K562 (cell line): Measurements from ENCODE around the gene HYCC2. TPM values are rescaled to one million over a fixed set of nuclear protein-coding genes. Genes with fewer than 3 reads are reported as not detected.

Source experiments
- ATAC-seq: fragments of 200-7000 bp; cut with Tn5 transposase; 3 replicates; pipeline ENCODE4 v1.9.1; 2020; ENCODE audit warnings: moderate library complexity
- BruUV-seq: library from RNA; stranded (reverse); fragments of 400-500 nt; replicated peaks from 2 replicates; lab custom pipeline; 2021; lab: Mats Ljungman, UMichigan
- CTCF ChIA-PET: fragments of 300-600 bp; formaldehyde crosslinking; extraction: SDS; loops from one replicate; lab custom pipeline; 2021; ENCODE audit warnings: low intra/inter-chr PET ratio; lab: Yijun Ruan, JAX
- POLR2A ChIA-PET: fragments of 300-600, 350-650 bp; sonication (Branson Sonifier 250); formaldehyde crosslinking; extraction: SDS; loops from one replicate; lab custom pipeline; 2021; ENCODE audit warnings: antibody characterized with exemption, inconsistent platforms; lab: Yijun Ruan, JAX
- DNase-seq, 4 experiments: peaks; one replicate each; pipeline versions ENCODE4 v3.0.0 to v3.0.0-alpha.2; 2011 to 2018; ENCODE audit warnings: low spot score in 3 of 4, mixed read lengths in 3 of 4; ENCODE audit errors: extremely low read depth in 1 of 4
- FAIRE-seq: peaks from 2 replicates; lab custom pipeline; 2011; peaks lifted over from hg19 to GRCh38; lab: Jason Lieb, UNC
- H2AFZ ChIP-seq: 2 replicates; pipeline ENCODE4 v1.6.0; 2011; ENCODE audit warnings: low read depth, low read length, control low read depth, inconsistent platforms
- H3K27ac ChIP-seq: fragments of 200-600 bp; 3 replicates; pipeline ENCODE4 v1.8.0; 2011; ENCODE audit warnings: low read depth, mild to moderate bottlenecking, control low read depth, inconsistent platforms, low read length, moderate library complexity, mixed read lengths; ENCODE audit errors: extremely low read depth
- H3K27me3 ChIP-seq, 2 experiments: fragments of 300-600 bp in 1 of 2; 2 replicates in 1 of 2; 3 replicates in 1 of 2; pipeline versions ENCODE4 v1.6.0 to v1.8.0; 2011; ENCODE audit warnings: inconsistent platforms in 2 of 2, low read length in 2 of 2, mild to moderate bottlenecking in 1 of 2, mixed read lengths in 1 of 2, moderate library complexity in 1 of 2; ENCODE audit not compliant: control insufficient read depth in 2 of 2, insufficient read depth in 2 of 2
- H3K36me3 ChIP-seq: fragments of 300-600 bp; 3 replicates; pipeline ENCODE4 v1.8.0; 2011; ENCODE audit warnings: mild to moderate bottlenecking, low read length, inconsistent platforms; ENCODE audit not compliant: control insufficient read depth, insufficient read depth
- H3K4me1 ChIP-seq, 2 experiments: fragments of 200-600 bp in 1 of 2; replicated peaks in 1 of 2; 2 replicates in 1 of 2; 3 replicates in 1 of 2; pipeline versions ENCODE4 v1.5.1 to v1.8.0; 2011; ENCODE audit warnings: inconsistent platforms in 2 of 2, low read length in 2 of 2, mild to moderate bottlenecking in 1 of 2, mixed read lengths in 1 of 2, moderate library complexity in 1 of 2; ENCODE audit not compliant: control insufficient read depth in 2 of 2, insufficient read depth in 2 of 2
- H3K4me2 ChIP-seq: 2 replicates; pipeline ENCODE4 v1.6.1; 2011; ENCODE audit warnings: low read length, control low read depth, inconsistent platforms, mixed read lengths; ENCODE audit not compliant: insufficient read depth
- H3K4me3 ChIP-seq: fragments of 200-600 bp; sonication (generic), shearing (Covaris generic); 2 replicates; pipeline ENCODE4 v1.5.1; 2016; ENCODE audit warnings: control low read depth, inconsistent platforms
- H3K79me2 ChIP-seq: fragments of 200-600 bp; 3 replicates; pipeline ENCODE4 v1.8.0; 2011; ENCODE audit warnings: low read length, inconsistent platforms; ENCODE audit not compliant: control insufficient read depth, insufficient read depth
- H3K9ac ChIP-seq, 2 experiments: 2 replicates each; pipeline versions ENCODE4 v1.6.0 to v1.6.1; 2011; ENCODE audit warnings: low read depth in 2 of 2, low read length in 2 of 2, control low read depth in 1 of 2, inconsistent platforms in 1 of 2, mild to moderate bottlenecking in 1 of 2, mixed read lengths in 1 of 2; ENCODE audit not compliant: insufficient read depth in 1 of 2
- H3K9me1 ChIP-seq: one replicate; pipeline ENCODE4 v1.6.0; 2011; ENCODE audit warnings: inconsistent platforms, mild to moderate bottlenecking, low read length, moderate library complexity; ENCODE audit not compliant: control insufficient read depth, insufficient read depth
- H3K9me3 ChIP-seq: replicated peaks from 2 replicates; pipeline ENCODE4 v1.5.1; 2011; ENCODE audit warnings: low read depth, low read length, inconsistent platforms; ENCODE audit not compliant: control insufficient read depth, insufficient read depth
- H4K20me1 ChIP-seq: replicated peaks from 2 replicates; pipeline ENCODE4 v1.6.1; 2011; ENCODE audit warnings: low read length, inconsistent platforms, mixed read lengths; ENCODE audit not compliant: control insufficient read depth, insufficient read depth
- MTF1 ChIP-seq: fragments of 250-450 bp; sonication (Bioruptor Pico); IDR thresholded peaks from 2 replicates; pipeline ENCODE4 v1.9.0; 2021; ENCODE audit warnings: moderate library complexity, mild to moderate bottlenecking, inconsistent platforms, borderline replicate concordance
- MYNN ChIP-seq, 2 experiments: sonication (generic); formaldehyde crosslinking in 1 of 2; IDR thresholded peaks; 2 replicates each; pipeline versions ENCODE4 v1.5.0 to v1.6.1; 2016 to 2020; ENCODE audit warnings: antibody characterized with exemption in 1 of 2, missing genetic modification reagents in 1 of 2
- RB1 ChIP-seq: fragments of 450-650 bp; IDR thresholded peaks from 2 replicates; pipeline ENCODE4 v1.6.1; 2017; ENCODE audit warnings: low read depth, mild to moderate bottlenecking
- SRSF9 ChIP-seq: fragments of 200-400 bp; formaldehyde crosslinking; IDR thresholded peaks from 2 replicates; pipeline ENCODE4 v1.6.1; 2017; ENCODE audit warnings: low read depth, low read length, borderline replicate concordance
- TAF15 ChIP-seq: fragments of 200-400 bp; formaldehyde crosslinking; IDR thresholded peaks from 2 replicates; pipeline ENCODE4 v1.6.1; 2017; ENCODE audit warnings: mild to moderate bottlenecking, low read depth, low read length, moderate library complexity
- ZNF175 ChIP-seq: fragments of 200-800 bp; sonication (Bioruptor generic); IDR thresholded peaks from 2 replicates; pipeline ENCODE4 v1.6.1; 2016; ENCODE audit warnings: low read depth, mild to moderate bottlenecking, missing genetic modification characterization, missing compliant biosample characterization
- ZNF274 ChIP-seq: IDR thresholded peaks from 2 replicates; pipeline ENCODE4 v1.6.1; 2011; ENCODE audit warnings: low read depth, mild to moderate bottlenecking, low read length, moderate library complexity, borderline replicate concordance
- ZNF347 ChIP-seq: fragments of 450-650 bp; formaldehyde crosslinking; IDR thresholded peaks from 2 replicates; pipeline ENCODE4 v1.4.0; 2020; ENCODE audit warnings: low read depth, mild to moderate bottlenecking, moderate library complexity
- WGBS: fragments of 100-300 bp; shearing (Covaris generic); methylation state at CpG from one replicate; pipeline ENCODE4 v1.1.6; 2016; ENCODE audit warnings: low coverage, mixed read lengths; ENCODE audit not compliant: insufficient coverage; ENCODE audit errors: missing lambda C conversion rate; 5-methylcytosine and 5-hydroxymethylcytosine counted together
- in situ Hi-C: fragments of 300-500 bp; cut with MboI; formaldehyde crosslinking; loops from 4 replicates; pipeline ENCODE4 v1.15.0; 2018; ENCODE audit warnings: inconsistent platforms, mixed read lengths
- intact Hi-C: fragments of 100-400 bp; cut with micrococcal nuclease; formaldehyde crosslinking; loops from 2 replicates; pipeline ENCODE4 v1.14.2; 2022
- polyA plus RNA-seq, 8 experiments: library from polyadenylated mRNA; depleted of rRNA in 4 of 8; stranded (reverse) in 5 of 8; unstranded in 3 of 8; fragments of >200 nt; fragmentation: Nextera tagmentation in 2 of 8; fragmentation: Illumina TruSeq in 1 of 8; extraction: Ambion mirVana in 2 of 8; extraction: Trizol in 1 of 8; gene quantifications; 2 replicates each; pipeline versions ENCODE4 v1.2.1 to v1.2.3, GENCODE V29; 2011 to 2014; ENCODE audit warnings: inconsistent platforms in 1 of 8, missing spikeins in 1 of 8
- total RNA-seq, 7 experiments: library from RNA; depleted of rRNA in 6 of 7; stranded (reverse); fragments of >200 nt in 6 of 7; fragmentation: Illumina TruSeq in 2 of 7; extraction: Trizol in 2 of 7; gene quantifications; 2 replicates each; pipeline versions ENCODE4 v1.2.1 to v1.2.3, GENCODE V29; 2011 to 2021; ENCODE audit warnings: low replicate concordance in 1 of 7
- TF ChIP-seq, protein P1 (sequence below): fragments of 450-650 bp; formaldehyde crosslinking; conservative IDR thresholded peaks from 2 replicates; pipeline ENCODE4 v1.4.0; 2022; ENCODE audit warnings: mild to moderate bottlenecking, missing genetic modification characterization
- TF ChIP-seq, protein P2 (sequence below): fragments of 450-650 bp; formaldehyde crosslinking; IDR thresholded peaks from 2 replicates; pipeline ENCODE4 v1.4.0; 2020; ENCODE audit warnings: mild to moderate bottlenecking, mixed read lengths

The HYCC2 gene
- total and polyA plus RNA-seq, 9 of the 15 experiments (the other 6 are each of a cell fraction or from before 2014, with no cell fraction given), result 5.4 to 20.0 (median 9.8) TPM

DNA sequence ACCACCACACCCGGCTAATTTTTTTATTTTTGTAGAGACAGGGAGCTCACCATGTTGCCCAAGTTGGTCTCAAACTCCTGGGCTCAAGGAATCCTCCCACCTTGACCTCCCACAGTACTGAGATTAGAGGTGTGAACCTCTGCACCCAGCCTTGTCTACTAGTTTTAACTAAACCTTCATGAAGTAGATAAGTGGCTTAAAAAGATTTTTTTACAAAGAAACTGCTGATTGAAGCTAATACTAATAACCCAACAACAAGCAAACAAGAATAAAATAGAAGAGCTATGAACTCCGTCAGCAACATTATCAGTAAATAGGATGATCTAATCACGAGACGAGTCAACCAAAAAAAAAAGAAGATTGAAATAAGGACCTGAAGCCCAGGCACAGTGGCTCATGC is 19.1 kb upstream of the HYCC2 start:
- no peak for FAIRE-seq

More for the DNA sequence above, 19.1 kb upstream of the HYCC2 start:
- Histone ChIP-seq H3K27ac (no peak overlapping the region), H3K36me3 (peaks cover 8% of the 10 kb centered on the region; the same call in 1 of the 3 replicates), H3K4me3 (no peak overlapping the region), H3K9ac (no peak overlapping the region), H3K9me1 (no peaks in the 10 kb centered on the region), H2AFZ (no peak overlapping the region), H3K9me3 (no peaks in the 10 kb centered on the region), H3K27me3 (no peaks in the 10 kb centered on the region), H3K4me1 (no peaks in the 10 kb centered on the region), H3K4me2 (no peak overlapping the region), H4K20me1 (no peaks in the 10 kb centered on the region), H3K79me2 (no peaks in the 10 kb centered on the region)
- ChIA-PET CTCF (no interaction called here), POLR2A (interaction anchor here (1.1 kb wide), 1 partner anchor 25 kb away, joined by 3 read pairs; no protein-coding TSS in a partner anchor)
- in situ Hi-C loops, result no loop called here
- intact Hi-C loops, result no loop called here
- BruUV-seq, result no TSS peak
- 61% methylated on average over 2 of the region's 4 CpGs for WGBS
- TF ChIP-seq, protein P1, sequence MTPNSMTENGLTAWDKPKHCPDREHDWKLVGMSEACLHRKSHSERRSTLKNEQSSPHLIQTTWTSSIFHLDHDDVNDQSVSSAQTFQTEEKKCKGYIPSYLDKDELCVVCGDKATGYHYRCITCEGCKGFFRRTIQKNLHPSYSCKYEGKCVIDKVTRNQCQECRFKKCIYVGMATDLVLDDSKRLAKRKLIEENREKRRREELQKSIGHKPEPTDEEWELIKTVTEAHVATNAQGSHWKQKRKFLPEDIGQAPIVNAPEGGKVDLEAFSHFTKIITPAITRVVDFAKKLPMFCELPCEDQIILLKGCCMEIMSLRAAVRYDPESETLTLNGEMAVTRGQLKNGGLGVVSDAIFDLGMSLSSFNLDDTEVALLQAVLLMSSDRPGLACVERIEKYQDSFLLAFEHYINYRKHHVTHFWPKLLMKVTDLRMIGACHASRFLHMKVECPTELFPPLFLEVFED (CRISPR knock-in tag), result no peak
- no peak for TF ChIP-seq TAF15
- TF ChIP-seq ZNF274, result no peak
- no peak for TF ChIP-seq MTF1 (CRISPR knock-in tag)
- TF ChIP-seq MYNN (IDR thresholded peaks at IDR 0.05), result no peak
- TF ChIP-seq MYNN (CRISPR knock-in tag; IDR thresholded peaks at IDR 0.05), result no peak
- TF ChIP-seq, protein P2, sequence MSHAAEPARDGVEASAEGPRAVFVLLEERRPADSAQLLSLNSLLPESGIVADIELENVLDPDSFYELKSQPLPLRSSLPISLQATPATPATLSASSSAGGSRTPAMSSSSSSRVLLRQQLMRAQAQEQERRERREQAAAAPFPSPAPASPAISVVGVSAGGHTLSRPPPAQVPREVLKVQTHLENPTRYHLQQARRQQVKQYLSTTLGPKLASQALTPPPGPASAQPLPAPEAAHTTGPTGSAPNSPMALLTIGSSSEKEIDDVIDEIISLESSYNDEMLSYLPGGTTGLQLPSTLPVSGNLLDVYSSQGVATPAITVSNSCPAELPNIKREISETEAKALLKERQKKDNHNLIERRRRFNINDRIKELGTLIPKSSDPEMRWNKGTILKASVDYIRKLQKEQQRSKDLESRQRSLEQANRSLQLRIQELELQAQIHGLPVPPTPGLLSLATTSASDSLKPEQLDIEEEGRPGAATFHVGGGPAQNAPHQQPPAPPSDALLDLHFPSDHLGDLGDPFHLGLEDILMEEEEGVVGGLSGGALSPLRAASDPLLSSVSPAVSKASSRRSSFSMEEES, result no peak
- TF ChIP-seq ZNF175 (CRISPR knock-in tag), result no peak
- no peak for TF ChIP-seq ZNF347 (CRISPR knock-in tag)
- no peak for TF ChIP-seq SRSF9
- no peak for TF ChIP-seq RB1
- no peak for DNase-seq
- no peak for ATAC-seq
